ENCODE results near the gene FOXL2.

- TF ChIP-seq POLR2AphosphoS5 (IDR thresholded peaks at IDR 0.05; ENCODE audit: low read depth, low read length) (no peak), TAF1 (IDR thresholded peaks at IDR 0.05; ENCODE audit: borderline replicate concordance, insufficient read depth, low read length) (no peak), REST (IDR thresholded peaks at IDR 0.05; ENCODE audit: insufficient read depth in 1 of 2, low read depth in 2 of 2, low read length in 2 of 2) (no peak)
Measured at GRCh38 chr3:138899351-138899991, 47.5 kb downstream of the FOXL2 start.

All from PFSK-1 (cell line).